ENCODE results near the gene C4orf17. TPM values are rescaled to one million over a fixed set of nuclear protein-coding genes. Genes with fewer than 3 reads are reported as not detected.
A peak's percentile ranks its signal among the peaks of the same experiment; 100 is the strongest.
"Not testable (repeated sequence)": the region's sequence is repeated elsewhere in the genome, so short reads cannot be mapped to it uniquely, and the experiment has no call there.

The C4orf17 gene
- polyA plus RNA-seq, 4 donors: not detected

GRCh38 chr4:99518601-99519295 lies 7.9 kb downstream of the C4orf17 start:
- Histone ChIP-seq H3K27ac (ENCODE audit: low read depth in 1 of 3, low read length in 2 of 3) (no peak overlapping the region), H3K4me3 (ENCODE audit: low read depth in 1 of 3, low read length in 3 of 3) (no peak overlapping the region), H3K36me3 (ENCODE audit: control insufficient read depth in 3 of 3, insufficient read depth in 2 of 3, low read depth in 1 of 3, low read length in 3 of 3) (no peaks in the 10 kb centered on the region), H3K27me3 (ENCODE audit: control insufficient read depth in 3 of 3, insufficient read depth in 3 of 3, low read length in 3 of 3) (no peaks in the 10 kb centered on the region), H3K4me1 (ENCODE audit: control insufficient read depth in 3 of 3, insufficient read depth in 2 of 3, low read depth in 1 of 3, low read length in 2 of 3) (no peaks in the 10 kb centered on the region), H3K9me3 (ENCODE audit: control insufficient read depth in 2 of 2, insufficient read depth in 1 of 2, low read depth in 1 of 2, low read length in 1 of 2) (no peaks in the 10 kb centered on the region)
- no peak for DNase-seq
- 62 to 73% (median 64%) methylated on average over 6 of the region's 6 CpGs for WGBS, 3 donors
- FAIRE-seq: no peak

GRCh38 chr4:99529228-99529627 lies 18.4 kb downstream of the C4orf17 start:
- FAIRE-seq: no peak
- H3K36me3 ChIP-seq (ENCODE audit: control insufficient read depth in 3 of 3, insufficient read depth in 2 of 3, low read depth in 1 of 3, low read length in 3 of 3): no peaks in the 10 kb centered on the region
- DNase-seq: peak in 1 of 2 donors; percentile 48
- H3K9me3 ChIP-seq (ENCODE audit: control insufficient read depth in 2 of 2, insufficient read depth in 1 of 2, low read depth in 1 of 2, low read length in 1 of 2): no peaks in the 10 kb centered on the region
- no peaks in the 10 kb centered on the region for H3K27me3 ChIP-seq (ENCODE audit: control insufficient read depth in 3 of 3, insufficient read depth in 3 of 3, low read length in 3 of 3)
- H3K4me3 ChIP-seq (ENCODE audit: low read depth in 1 of 3, low read length in 3 of 3): no peak overlapping the region
- H3K27ac ChIP-seq (ENCODE audit: low read depth in 1 of 3, low read length in 2 of 3): no peak overlapping the region
- no peaks in the 10 kb centered on the region for H3K4me1 ChIP-seq (ENCODE audit: control insufficient read depth in 3 of 3, insufficient read depth in 2 of 3, low read depth in 1 of 3, low read length in 2 of 3)

- Histone ChIP-seq H3K4me1 (ENCODE audit: control insufficient read depth in 3 of 3, insufficient read depth in 2 of 3, low read depth in 1 of 3, low read length in 2 of 3) (no peaks in the 10 kb centered on the region), H3K9me3 (ENCODE audit: control insufficient read depth in 2 of 2, insufficient read depth in 1 of 2, low read depth in 1 of 2, low read length in 1 of 2) (no peaks in the 10 kb centered on the region), H3K27ac (ENCODE audit: low read depth in 1 of 3, low read length in 2 of 3) (no peak overlapping the region), H3K27me3 (ENCODE audit: control insufficient read depth in 3 of 3, insufficient read depth in 3 of 3, low read length in 3 of 3) (no peaks in the 10 kb centered on the region), H3K4me3 (ENCODE audit: low read depth in 1 of 3, low read length in 3 of 3) (no peak overlapping the region), H3K36me3 (ENCODE audit: control insufficient read depth in 3 of 3, insufficient read depth in 2 of 3, low read depth in 1 of 3, low read length in 3 of 3) (no peaks in the 10 kb centered on the region)
- FAIRE-seq (no peak), DNase-seq (no peak)
- WGBS, 3 donors: 36 to 51% (median 49%) methylated on average over 3 of the region's 3 CpGs
Observed at GRCh38 chr4:99529956-99530355, 19.1 kb downstream of the C4orf17 start.

- peaks cover 5 to 27% (median 6%) of the 10 kb centered on the region in 3 donors for H3K4me1 ChIP-seq (ENCODE audit: control insufficient read depth in 3 of 3, insufficient read depth in 2 of 3, low read depth in 1 of 3, low read length in 2 of 3)
- FAIRE-seq; H3K4me3 ChIP-seq (ENCODE audit: low read depth in 1 of 3, low read length in 3 of 3); H3K9me3 ChIP-seq (ENCODE audit: control insufficient read depth in 2 of 2, insufficient read depth in 1 of 2, low read depth in 1 of 2, low read length in 1 of 2); H3K36me3 ChIP-seq (ENCODE audit: control insufficient read depth in 3 of 3, insufficient read depth in 2 of 3, low read depth in 1 of 3, low read length in 3 of 3); DNase-seq; H3K27me3 ChIP-seq (ENCODE audit: control insufficient read depth in 3 of 3, insufficient read depth in 3 of 3, low read length in 3 of 3); H3K27ac ChIP-seq (ENCODE audit: low read depth in 1 of 3, low read length in 2 of 3): not testable (repeated sequence)
- 81 to 95% (median 91%) methylated on average over 3 of the region's 3 CpGs for whole genome bisulfite sequencing, 3 donors
Observed at GRCh38 chr4:99534699-99535098, 23.9 kb downstream of the C4orf17 start.

GRCh38 chr4:99536271-99536670 lies 25.4 kb downstream of the C4orf17 start:
- Histone ChIP-seq H3K36me3 (ENCODE audit: control insufficient read depth in 3 of 3, insufficient read depth in 2 of 3, low read depth in 1 of 3, low read length in 3 of 3) (no peaks in the 10 kb centered on the region), H3K9me3 (ENCODE audit: control insufficient read depth in 2 of 2, insufficient read depth in 1 of 2, low read depth in 1 of 2, low read length in 1 of 2) (no peaks in the 10 kb centered on the region), H3K4me3 (ENCODE audit: low read depth in 1 of 3, low read length in 3 of 3) (no peak overlapping the region), H3K4me1 (ENCODE audit: control insufficient read depth in 3 of 3, insufficient read depth in 2 of 3, low read depth in 1 of 3, low read length in 2 of 3) (peaks cover 5 to 36% (median 9%) of the 10 kb centered on the region in 3 donors), H3K27ac (ENCODE audit: low read depth in 1 of 3, low read length in 2 of 3) (no peak overlapping the region), H3K27me3 (ENCODE audit: control insufficient read depth in 3 of 3, insufficient read depth in 3 of 3, low read length in 3 of 3) (no peaks in the 10 kb centered on the region)
- FAIRE-seq (no peak), DNase-seq (peak in 1 of 2 donors; percentile 16)
- 35 to 71% (median 58%) methylated on average over 2 of the region's 2 CpGs for WGBS, 3 donors

- DNase-seq: peak; percentile 32 to 35
Observed at GRCh38 chr4:99536848-99537247, 26.0 kb downstream of the C4orf17 start.

GRCh38 chr4:99537674-99538073 lies 26.9 kb downstream of the C4orf17 start:
- no peak overlapping the region for H3K4me3 ChIP-seq (ENCODE audit: low read depth in 1 of 3, low read length in 3 of 3)
- 40 to 57% (median 55%) methylated on average over 4 of the region's 4 CpGs for WGBS, 3 donors
- FAIRE-seq: no peak

More at GRCh38 chr4:99536848-99537247, 26.0 kb downstream of the C4orf17 start:
- H3K9me3 ChIP-seq (ENCODE audit: control insufficient read depth in 2 of 2, insufficient read depth in 1 of 2, low read depth in 1 of 2, low read length in 1 of 2): no peaks in the 10 kb centered on the region
- no peak overlapping the region for H3K4me3 ChIP-seq (ENCODE audit: low read depth in 1 of 3, low read length in 3 of 3)
- no peak for FAIRE-seq
- H3K27ac ChIP-seq (ENCODE audit: low read depth in 1 of 3, low read length in 2 of 3): no peak overlapping the region
- H3K36me3 ChIP-seq (ENCODE audit: control insufficient read depth in 3 of 3, insufficient read depth in 2 of 3, low read depth in 1 of 3, low read length in 3 of 3): no peaks in the 10 kb centered on the region
- peaks cover 5 to 37% (median 9%) of the 10 kb centered on the region in 3 donors for H3K4me1 ChIP-seq (ENCODE audit: control insufficient read depth in 3 of 3, insufficient read depth in 2 of 3, low read depth in 1 of 3, low read length in 2 of 3)
- WGBS, 3 donors: 22 to 52% (median 28%) methylated on average over 2 of the region's 2 CpGs
- no peaks in the 10 kb centered on the region for H3K27me3 ChIP-seq (ENCODE audit: control insufficient read depth in 3 of 3, insufficient read depth in 3 of 3, low read length in 3 of 3)

GRCh38 chr4:99540277-99540939 lies 29.6 kb downstream of the C4orf17 start:
- peak; percentile 73 for FAIRE-seq
- H3K27ac ChIP-seq (ENCODE audit: low read depth in 1 of 3, low read length in 2 of 3): peak overlapping the region in 1 of 3 donors; percentile 83
- peak; percentile 43 to 48 for DNase-seq
- peaks cover 0 to 5% of the 10 kb centered on the region in 2 donors for H3K9me3 ChIP-seq (ENCODE audit: control insufficient read depth in 2 of 2, insufficient read depth in 1 of 2, low read depth in 1 of 2, low read length in 1 of 2)
- H3K4me3 ChIP-seq (ENCODE audit: low read depth in 1 of 3, low read length in 3 of 3): no peak overlapping the region
- peaks cover 5 to 37% (median 9%) of the 10 kb centered on the region in 3 donors for H3K4me1 ChIP-seq (ENCODE audit: control insufficient read depth in 3 of 3, insufficient read depth in 2 of 3, low read depth in 1 of 3, low read length in 2 of 3)
- H3K36me3 ChIP-seq (ENCODE audit: control insufficient read depth in 3 of 3, insufficient read depth in 2 of 3, low read depth in 1 of 3, low read length in 3 of 3): no peaks in the 10 kb centered on the region
- H3K27me3 ChIP-seq (ENCODE audit: control insufficient read depth in 3 of 3, insufficient read depth in 3 of 3, low read length in 3 of 3): no peaks in the 10 kb centered on the region

More at GRCh38 chr4:99537674-99538073, 26.9 kb downstream of the C4orf17 start:
- no peaks in the 10 kb centered on the region for H3K36me3 ChIP-seq (ENCODE audit: control insufficient read depth in 3 of 3, insufficient read depth in 2 of 3, low read depth in 1 of 3, low read length in 3 of 3)
- H3K9me3 ChIP-seq (ENCODE audit: control insufficient read depth in 2 of 2, insufficient read depth in 1 of 2, low read depth in 1 of 2, low read length in 1 of 2): no peaks in the 10 kb centered on the region
- no peaks in the 10 kb centered on the region for H3K27me3 ChIP-seq (ENCODE audit: control insufficient read depth in 3 of 3, insufficient read depth in 3 of 3, low read length in 3 of 3)
- DNase-seq: no peak
- H3K4me1 ChIP-seq (ENCODE audit: control insufficient read depth in 3 of 3, insufficient read depth in 2 of 3, low read depth in 1 of 3, low read length in 2 of 3): peaks cover 5 to 37% (median 9%) of the 10 kb centered on the region in 3 donors
- H3K27ac ChIP-seq (ENCODE audit: low read depth in 1 of 3, low read length in 2 of 3): peak overlapping the region in 1 of 3 donors; percentile 23
